Coronary artery (tissue), 2 donors: Measurements from ENCODE around the gene VILL.
A peak's percentile ranks its signal among the peaks of the same experiment; 100 is the strongest.

ENCODE experiments used
- DNase-seq: peaks from one replicate; pipeline ENCODE4 v3.0.0-alpha.2; 2017; ENCODE audit warnings: low spot score
- H3K27ac ChIP-seq, 2 donors: fragments of 200-600 bp; sonication (generic); one replicate each; pipeline ENCODE4 v1.5.1; 2016 to 2019
- H3K4me3 ChIP-seq: fragments of 200-600 bp; sonication (generic); 2 replicates; pipeline ENCODE4 v1.5.1; 2016; ENCODE audit warnings: mild to moderate bottlenecking, moderate library complexity
- TF ChIP-seq, protein P1 (sequence below): fragments of 200-600 bp; sonication (generic); IDR thresholded peaks from one replicate; pipeline ENCODE4 v1.5.1; 2019; ENCODE audit warnings: antibody characterized with exemption

Gene VILL

DNA sequence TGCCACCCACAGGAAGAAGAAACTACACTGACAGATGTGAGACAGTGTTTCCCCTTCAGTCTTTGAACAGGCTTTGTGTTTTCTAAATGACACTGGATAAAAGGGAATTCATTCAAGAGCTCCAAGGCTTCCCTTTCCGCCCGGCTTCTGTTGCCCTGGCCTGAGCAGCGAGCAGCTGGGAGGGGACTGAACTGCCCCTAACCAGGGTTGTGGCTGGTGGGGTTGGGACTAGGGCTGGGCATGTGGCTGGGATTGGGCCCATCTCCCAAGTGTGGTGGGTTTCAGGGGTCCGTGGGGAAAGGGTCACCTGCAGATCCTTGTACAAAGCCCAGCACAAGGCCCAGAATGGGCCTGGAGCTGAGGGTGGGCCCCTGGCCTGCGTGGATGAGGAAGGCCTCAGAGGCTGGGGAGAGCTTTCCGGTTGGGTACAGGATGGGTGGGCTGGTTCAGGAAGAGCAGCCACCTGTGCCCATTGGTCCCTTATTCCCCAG lies 10.4 kb downstream of the VILL start:
- DNase-seq: no peak
- no peak overlapping the region for H3K27ac ChIP-seq
- TF ChIP-seq, protein P1, sequence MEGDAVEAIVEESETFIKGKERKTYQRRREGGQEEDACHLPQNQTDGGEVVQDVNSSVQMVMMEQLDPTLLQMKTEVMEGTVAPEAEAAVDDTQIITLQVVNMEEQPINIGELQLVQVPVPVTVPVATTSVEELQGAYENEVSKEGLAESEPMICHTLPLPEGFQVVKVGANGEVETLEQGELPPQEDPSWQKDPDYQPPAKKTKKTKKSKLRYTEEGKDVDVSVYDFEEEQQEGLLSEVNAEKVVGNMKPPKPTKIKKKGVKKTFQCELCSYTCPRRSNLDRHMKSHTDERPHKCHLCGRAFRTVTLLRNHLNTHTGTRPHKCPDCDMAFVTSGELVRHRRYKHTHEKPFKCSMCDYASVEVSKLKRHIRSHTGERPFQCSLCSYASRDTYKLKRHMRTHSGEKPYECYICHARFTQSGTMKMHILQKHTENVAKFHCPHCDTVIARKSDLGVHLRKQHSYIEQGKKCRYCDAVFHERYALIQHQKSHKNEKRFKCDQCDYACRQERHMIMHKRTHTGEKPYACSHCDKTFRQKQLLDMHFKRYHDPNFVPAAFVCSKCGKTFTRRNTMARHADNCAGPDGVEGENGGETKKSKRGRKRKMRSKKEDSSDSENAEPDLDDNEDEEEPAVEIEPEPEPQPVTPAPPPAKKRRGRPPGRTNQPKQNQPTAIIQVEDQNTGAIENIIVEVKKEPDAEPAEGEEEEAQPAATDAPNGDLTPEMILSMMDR: no peak
- no peak overlapping the region for H3K4me3 ChIP-seq

DNA sequence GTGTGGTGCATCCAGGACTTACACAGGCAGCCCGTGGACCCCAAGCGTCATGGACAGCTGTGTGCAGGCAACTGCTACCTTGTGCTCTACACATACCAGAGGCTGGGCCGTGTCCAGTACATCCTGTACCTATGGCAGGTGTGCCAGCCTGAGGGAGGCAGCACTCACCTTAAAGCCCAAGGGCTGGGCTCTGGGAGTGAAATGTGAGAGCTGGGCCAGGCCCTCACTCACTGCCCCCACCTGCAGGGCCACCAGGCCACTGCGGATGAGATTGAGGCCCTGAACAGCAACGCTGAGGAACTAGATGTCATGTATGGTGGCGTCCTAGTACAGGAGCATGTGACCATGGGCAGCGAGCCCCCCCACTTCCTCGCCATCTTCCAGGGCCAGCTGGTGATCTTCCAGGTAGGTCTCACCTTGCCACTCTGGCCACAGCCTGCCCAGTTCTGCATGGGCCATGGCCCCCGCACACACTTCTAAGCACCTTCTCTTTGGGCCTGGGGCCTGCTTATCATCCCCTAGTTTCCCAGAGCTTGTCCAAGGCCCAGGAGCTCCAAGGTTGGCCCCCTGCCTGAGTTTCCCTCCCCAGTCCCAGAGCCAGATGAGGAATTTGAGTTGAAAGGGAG lies 11.0 kb downstream of the VILL start:
- H3K4me3 ChIP-seq: no peak overlapping the region
- no peak for DNase-seq
- H3K27ac ChIP-seq: no peak overlapping the region
- TF ChIP-seq, protein P1: no peak

DNA sequence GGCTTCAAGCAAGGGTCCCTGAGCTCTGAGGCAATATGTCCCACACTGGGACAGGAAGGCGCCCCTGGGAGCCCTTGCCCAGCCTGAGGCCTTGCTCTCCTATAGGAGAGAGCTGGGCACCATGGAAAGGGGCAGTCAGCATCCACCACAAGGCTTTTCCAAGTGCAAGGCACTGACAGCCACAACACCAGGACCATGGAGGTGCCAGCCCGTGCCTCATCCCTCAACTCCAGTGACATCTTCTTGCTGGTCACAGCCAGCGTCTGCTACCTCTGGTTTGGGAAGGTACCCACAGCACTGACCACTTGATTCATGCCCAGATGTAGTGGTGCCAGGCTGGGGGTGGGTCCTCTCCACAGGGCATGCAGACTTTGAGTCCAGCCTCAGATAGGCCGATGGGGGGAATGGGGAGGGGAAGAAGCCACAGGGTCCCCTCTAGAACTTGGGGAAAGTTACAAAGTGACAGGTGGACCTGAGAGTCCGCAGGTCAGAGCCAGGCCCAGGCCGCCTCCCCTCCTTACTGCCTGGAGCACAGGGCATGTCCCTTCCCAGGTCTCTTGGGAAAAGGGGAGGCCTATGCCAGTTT lies 11.8 kb downstream of the VILL start:
- DNase-seq: no peak
- TF ChIP-seq, protein P1: no peak
- H3K27ac ChIP-seq: no peak overlapping the region
- no peak overlapping the region for H3K4me3 ChIP-seq

DNA sequence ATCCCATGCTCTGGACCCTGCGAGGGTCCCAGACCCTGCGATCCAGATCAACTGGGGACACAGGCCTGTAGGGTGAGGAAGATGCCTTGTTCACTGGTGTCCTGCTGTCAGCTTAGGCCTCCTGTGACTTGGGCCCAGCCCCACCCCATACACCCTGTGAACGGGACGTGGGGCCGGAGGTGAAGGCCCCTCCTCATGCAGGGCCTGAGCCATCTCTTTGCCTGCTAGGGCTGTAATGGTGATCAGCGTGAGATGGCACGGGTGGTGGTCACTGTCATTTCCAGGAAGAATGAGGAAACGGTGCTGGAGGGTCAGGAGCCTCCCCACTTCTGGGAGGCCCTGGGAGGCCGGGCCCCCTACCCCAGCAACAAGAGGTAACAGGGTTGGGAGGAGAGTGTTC lies 12.4 kb downstream of the VILL start:
- peak overlapping the region in 1 of 2 donors; percentile 56 for H3K27ac ChIP-seq
- H3K4me3 ChIP-seq: no peak overlapping the region
- no peak for DNase-seq

DNA sequence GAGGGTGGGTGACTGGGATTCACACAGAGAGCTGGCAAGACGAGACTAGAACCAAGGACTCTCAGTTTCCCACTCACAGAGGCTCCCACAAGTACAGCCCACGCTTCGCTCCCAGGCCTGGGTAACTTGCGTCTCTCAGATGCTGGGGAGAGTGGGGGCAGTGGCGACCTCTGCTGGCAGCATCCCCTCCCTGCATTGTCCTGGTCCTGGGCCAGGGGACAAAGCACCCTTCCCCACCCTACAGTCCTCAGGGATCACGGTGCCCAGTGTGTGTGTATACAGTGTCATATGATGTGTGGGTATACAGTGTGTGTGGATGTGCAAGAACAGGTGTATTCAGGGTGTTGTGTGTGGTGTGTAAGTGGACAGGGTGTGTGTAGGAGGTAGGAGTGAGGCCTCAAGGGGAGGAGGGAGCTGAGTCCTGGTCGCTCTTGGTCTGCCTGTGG lies 12.8 kb downstream of the VILL start:
- no peak for DNase-seq
- TF ChIP-seq, protein P1: peak; percentile 89
- no peak overlapping the region for H3K4me3 ChIP-seq
- peak overlapping the region in 1 of 2 donors; percentile 56 for H3K27ac ChIP-seq

More for the DNA sequence above, 12.4 kb downstream of the VILL start:
- TF ChIP-seq, protein P1: no peak

DNA sequence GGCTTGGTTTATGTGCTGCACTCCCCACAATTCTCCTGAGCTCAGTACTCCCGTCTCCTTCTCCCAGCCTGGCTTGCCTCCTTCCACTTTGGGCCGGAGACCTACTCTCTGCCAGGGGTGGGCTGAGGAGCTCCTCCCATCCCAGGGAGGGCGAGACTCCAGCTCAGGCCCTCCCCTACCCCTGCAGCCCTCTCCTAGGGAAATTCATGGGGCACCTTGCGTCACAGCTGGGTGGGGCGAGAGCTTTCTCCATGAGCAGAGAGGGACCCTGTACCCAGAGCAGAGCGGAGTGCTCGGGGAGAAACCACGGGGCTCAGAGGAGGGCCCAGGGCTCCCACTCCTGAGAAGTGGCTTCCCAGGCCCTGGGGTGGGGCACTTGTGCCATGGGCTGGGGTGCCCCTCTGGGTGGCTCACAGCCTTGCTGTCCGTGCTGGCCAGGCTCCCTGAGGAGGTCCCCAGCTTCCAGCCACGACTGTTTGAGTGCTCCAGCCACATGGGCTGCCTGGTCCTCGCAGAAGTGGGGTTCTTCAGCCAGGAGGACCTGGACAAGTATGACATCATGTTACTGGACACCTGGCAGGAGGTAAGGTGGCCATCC lies 13.3 kb downstream of the VILL start:
- no peak for DNase-seq
- no peak overlapping the region for H3K4me3 ChIP-seq
- H3K27ac ChIP-seq: peak overlapping the region in 1 of 2 donors; percentile 56
- TF ChIP-seq, protein P1: no peak
